ENCODE results near the gene FOS.
"Not testable (repeated sequence)": the region's sequence is repeated elsewhere in the genome, so short reads cannot be mapped to it uniquely, and the experiment has no call there.

The FOS gene

GRCh38 chr14:75295491-75296345, 17.1 kb downstream of the FOS start:
- DNase-seq, result peak; percentile 69 to 70

- peak; percentile 89 to 96 for DNase-seq
Measured at GRCh38 chr14:75297411-75298040, 18.9 kb downstream of the FOS start.

- DNase-seq, result peak in 1 of 2 donors; percentile 69
Measured at GRCh38 chr14:75298187-75298965, 19.7 kb downstream of the FOS start.

- DNase-seq, result peak; percentile 97 to 99
Measured at GRCh38 chr14:75299059-75299458, 20.4 kb downstream of the FOS start.

GRCh38 chr14:75299576-75299975, 20.9 kb downstream of the FOS start:
- DNase-seq, result no peak

- DNase-seq, result peak; percentile 86 to 96
Measured at GRCh38 chr14:75301666-75302325, 23.2 kb downstream of the FOS start.

GRCh38 chr14:75303381-75303789, 24.8 kb downstream of the FOS start:
- DNase-seq, result peak; percentile 68 to 87

GRCh38 chr14:75306410-75306809, 27.8 kb downstream of the FOS start:
- DNase-seq, result not testable (repeated sequence)

GRCh38 chr14:75306927-75307699, 28.5 kb downstream of the FOS start:
- DNase-seq, result no peak

GRCh38 chr14:75307700-75308379, 29.2 kb downstream of the FOS start:
- DNase-seq, result peak; percentile 58 to 94

GRCh38 chr14:75308991-75309390, 30.4 kb downstream of the FOS start:
- DNase-seq, result not testable (repeated sequence)

- not testable (repeated sequence) for DNase-seq
Measured at GRCh38 chr14:75309561-75309960, 30.9 kb downstream of the FOS start.

- DNase-seq, result no peak
Measured at GRCh38 chr14:75310295-75311111, 31.9 kb downstream of the FOS start.

- DNase-seq, result no peak
Measured at GRCh38 chr14:75311356-75311755, 32.7 kb downstream of the FOS start.

- no peak for DNase-seq
Measured at GRCh38 chr14:75312341-75312740, 33.7 kb downstream of the FOS start.

GRCh38 chr14:75313294-75313693, 34.7 kb downstream of the FOS start:
- DNase-seq, result no peak

GRCh38 chr14:75315144-75315543, 36.5 kb downstream of the FOS start:
- DNase-seq, result no peak

- no peak for DNase-seq
Measured at GRCh38 chr14:75317148-75317547, 38.5 kb downstream of the FOS start.

- no peak for DNase-seq
Measured at GRCh38 chr14:75318353-75318752, 39.7 kb downstream of the FOS start.

- no peak for DNase-seq
Measured at GRCh38 chr14:75319021-75319420, 40.4 kb downstream of the FOS start.

- peak in 1 of 2 donors; percentile 52 for DNase-seq
Measured at GRCh38 chr14:75320196-75320595, 41.6 kb downstream of the FOS start.

Measured in inflammatory macrophage treated with lipopolysaccharide for 1 hour (primary cell).